ENCODE data around the gene ANOS1. TPM values are rescaled to one million over a fixed set of nuclear protein-coding genes. Genes with fewer than 3 reads are reported as not detected.

The ANOS1 gene
- total and polyA plus RNA-seq, 2 experiments from 2014 or later: 10.4 to 22.5 TPM

DNA sequence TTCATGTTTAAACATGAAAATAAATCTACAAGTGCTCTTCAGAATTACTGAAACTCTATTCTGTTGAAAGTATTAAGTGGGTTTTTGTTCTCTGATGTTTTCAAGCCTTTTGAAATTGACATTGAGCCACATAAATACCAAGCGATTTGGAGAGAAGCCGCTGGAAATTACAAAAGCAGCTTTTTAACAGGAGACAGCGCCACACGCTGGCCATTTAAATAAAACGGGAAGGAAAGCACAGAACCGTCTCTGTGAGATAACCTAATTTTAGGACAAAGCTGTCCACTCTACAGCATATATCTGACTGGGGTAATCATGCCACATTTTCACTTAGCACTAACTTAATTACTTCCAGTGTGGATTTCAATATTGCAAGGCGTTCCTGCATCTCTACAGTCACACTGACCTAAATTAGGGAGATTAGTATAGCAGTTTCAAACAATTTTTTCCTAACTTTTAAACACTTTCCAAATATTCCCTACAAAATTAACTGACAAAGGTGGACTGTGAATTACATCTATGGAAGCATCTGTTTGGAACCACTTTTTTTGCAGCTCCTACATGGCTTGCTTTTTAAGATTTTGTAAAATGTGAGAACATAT is 6.8 kb upstream of the ANOS1 start:
- TF ChIP-seq, protein P1, sequence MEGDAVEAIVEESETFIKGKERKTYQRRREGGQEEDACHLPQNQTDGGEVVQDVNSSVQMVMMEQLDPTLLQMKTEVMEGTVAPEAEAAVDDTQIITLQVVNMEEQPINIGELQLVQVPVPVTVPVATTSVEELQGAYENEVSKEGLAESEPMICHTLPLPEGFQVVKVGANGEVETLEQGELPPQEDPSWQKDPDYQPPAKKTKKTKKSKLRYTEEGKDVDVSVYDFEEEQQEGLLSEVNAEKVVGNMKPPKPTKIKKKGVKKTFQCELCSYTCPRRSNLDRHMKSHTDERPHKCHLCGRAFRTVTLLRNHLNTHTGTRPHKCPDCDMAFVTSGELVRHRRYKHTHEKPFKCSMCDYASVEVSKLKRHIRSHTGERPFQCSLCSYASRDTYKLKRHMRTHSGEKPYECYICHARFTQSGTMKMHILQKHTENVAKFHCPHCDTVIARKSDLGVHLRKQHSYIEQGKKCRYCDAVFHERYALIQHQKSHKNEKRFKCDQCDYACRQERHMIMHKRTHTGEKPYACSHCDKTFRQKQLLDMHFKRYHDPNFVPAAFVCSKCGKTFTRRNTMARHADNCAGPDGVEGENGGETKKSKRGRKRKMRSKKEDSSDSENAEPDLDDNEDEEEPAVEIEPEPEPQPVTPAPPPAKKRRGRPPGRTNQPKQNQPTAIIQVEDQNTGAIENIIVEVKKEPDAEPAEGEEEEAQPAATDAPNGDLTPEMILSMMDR (IDR thresholded peaks at IDR 0.05; ENCODE audit: low read depth, low read length): peak; percentile 42
- DNase-seq (ENCODE audit: low read depth in 1 of 2, low spot score in 1 of 2): peak; percentile 62 to 83
- Histone ChIP-seq H3K36me3 (no peaks in the 10 kb centered on the region), H3K9me3 (ENCODE audit: low read depth) (no peaks in the 10 kb centered on the region), H3K27me3 (no peaks in the 10 kb centered on the region), H3K4me3 (no peak overlapping the region), H3K27ac (no peak overlapping the region), H3K4me1 (ENCODE audit: low read depth) (peaks cover 6% of the 10 kb centered on the region)

DNA sequence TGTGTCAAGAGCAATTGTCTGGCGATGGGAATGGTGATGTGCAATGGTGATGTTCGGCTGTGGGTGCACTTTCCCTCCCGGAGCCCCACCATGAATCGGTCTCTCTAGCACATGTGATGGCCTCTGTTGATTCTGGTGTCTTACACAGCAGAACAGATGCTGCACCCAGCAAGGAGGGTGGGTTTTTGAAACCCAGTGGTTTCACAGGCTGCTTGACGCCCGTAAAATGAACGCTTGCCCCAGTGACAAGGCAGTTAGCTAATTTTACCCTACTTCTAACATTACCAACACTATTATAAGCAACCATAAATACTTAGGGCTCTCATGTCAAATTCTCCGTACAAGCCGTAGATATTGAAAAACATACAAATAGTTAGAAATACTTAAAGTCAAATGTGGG is 5.9 kb upstream of the ANOS1 start:
- TF ChIP-seq, protein P1 (IDR thresholded peaks at IDR 0.05; ENCODE audit: low read depth, low read length): no peak
- peaks cover 6% of the 10 kb centered on the region for H3K4me1 ChIP-seq (ENCODE audit: low read depth)
- DNase-seq (ENCODE audit: low read depth in 1 of 2, low spot score in 1 of 2): no peak

DNA sequence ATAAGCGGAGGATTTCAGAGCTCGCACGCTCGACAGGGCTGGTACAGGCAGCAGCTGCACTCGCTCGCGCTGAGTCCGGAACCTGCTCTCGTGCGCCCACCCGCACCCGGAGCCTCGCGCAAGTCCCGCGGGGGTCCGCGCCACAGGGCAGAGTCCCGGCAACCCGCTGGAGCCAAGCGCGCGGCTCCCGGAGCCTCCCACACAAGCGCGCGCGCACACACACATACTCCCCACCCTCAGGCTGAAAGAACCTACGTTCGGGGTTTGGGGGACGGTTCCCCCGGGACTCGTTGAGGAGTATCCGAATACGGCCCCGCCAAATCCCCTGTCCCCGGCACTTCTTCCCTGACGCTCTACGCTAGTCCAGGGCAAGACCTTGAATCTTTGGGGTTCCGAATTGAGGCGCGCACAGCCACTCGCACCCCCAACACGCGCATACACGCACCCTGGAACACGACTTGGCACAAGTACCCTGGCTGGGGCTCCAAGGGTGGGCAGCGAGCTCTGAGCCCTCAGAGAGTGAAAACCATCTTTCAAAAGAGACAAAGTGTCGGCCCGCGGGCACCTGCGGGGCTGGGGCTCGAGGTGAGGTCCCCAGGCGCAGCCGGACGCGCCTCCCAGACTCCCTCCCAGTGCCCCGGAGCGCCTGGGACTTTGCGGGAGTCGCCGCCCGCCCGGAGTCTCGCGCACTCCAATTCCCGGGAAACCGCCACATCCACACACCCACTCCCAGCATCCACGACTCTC is 952 bp downstream of the ANOS1 start:
- Histone ChIP-seq H3K4me3 (peak overlapping the region; percentile 86), H3K36me3 (no peaks in the 10 kb centered on the region), H3K9me3 (ENCODE audit: low read depth) (no peaks in the 10 kb centered on the region), H3K4me1 (ENCODE audit: low read depth) (peaks cover 7% of the 10 kb centered on the region), H3K27ac (no peak overlapping the region), H3K27me3 (no peaks in the 10 kb centered on the region)
- DNase-seq (ENCODE audit: low read depth in 1 of 2, low spot score in 1 of 2): peak in 1 of 2 donors; percentile 53
- TF ChIP-seq, protein P1 (IDR thresholded peaks at IDR 0.05; ENCODE audit: low read depth, low read length): no peak

More for the DNA sequence above, 5.9 kb upstream of the ANOS1 start:
- Histone ChIP-seq H3K4me3 (no peak overlapping the region), H3K9me3 (ENCODE audit: low read depth) (no peaks in the 10 kb centered on the region), H3K36me3 (no peaks in the 10 kb centered on the region), H3K27me3 (no peaks in the 10 kb centered on the region), H3K27ac (no peak overlapping the region)

DNA sequence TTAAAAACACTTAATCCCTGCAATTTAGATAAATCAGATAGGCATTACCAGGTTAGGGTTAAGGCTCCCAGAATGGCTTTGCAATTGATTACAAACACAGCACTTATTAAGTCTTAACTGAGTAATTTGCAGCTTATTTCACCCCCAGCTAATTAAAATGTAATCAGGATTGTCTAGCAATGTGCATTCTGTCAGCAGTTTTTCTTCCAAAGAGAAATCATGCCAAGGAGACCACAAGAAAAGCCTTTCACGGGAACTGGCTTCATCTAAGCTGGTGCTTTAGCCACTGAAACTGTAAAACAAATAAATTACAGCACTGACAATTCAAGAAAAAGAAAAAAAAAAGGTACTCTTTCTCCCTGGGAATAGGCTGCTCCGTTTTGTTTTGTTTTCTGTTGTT is 2.1 kb downstream of the ANOS1 start:
- no peaks in the 10 kb centered on the region for H3K27me3 ChIP-seq
- TF ChIP-seq, protein P1 (IDR thresholded peaks at IDR 0.05; ENCODE audit: low read depth, low read length): no peak

DNA sequence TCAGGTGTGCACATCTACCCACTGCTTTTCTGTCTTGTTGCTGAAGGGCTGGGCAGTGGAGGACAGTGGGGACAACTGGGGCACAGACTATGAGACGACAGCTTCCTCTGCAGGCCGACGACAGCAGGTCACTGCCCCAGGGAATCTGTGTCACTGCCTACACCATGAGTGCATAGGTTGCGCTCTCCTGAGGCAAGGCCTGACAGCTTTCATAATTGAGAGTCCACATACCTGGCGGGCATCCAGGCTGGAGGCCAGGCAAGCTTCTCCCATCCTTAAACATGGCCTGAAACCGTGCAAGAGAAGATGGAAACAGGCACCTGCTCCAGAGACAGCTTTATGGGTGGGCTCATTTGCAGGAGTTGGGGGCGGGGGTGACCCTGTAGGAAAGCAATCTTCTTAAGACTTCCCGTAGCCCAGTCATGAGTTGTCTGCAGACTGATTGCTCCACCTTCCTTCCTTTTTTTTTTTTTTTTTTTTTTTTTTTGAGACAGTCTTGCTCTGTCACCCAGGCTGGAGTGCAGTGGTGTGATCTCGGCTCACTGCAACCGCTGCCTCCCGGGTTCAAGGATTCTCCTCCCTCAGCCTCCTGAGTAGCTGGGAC is 2.9 kb downstream of the ANOS1 start:
- no peak overlapping the region for H3K4me3 ChIP-seq
- no peaks in the 10 kb centered on the region for H3K36me3 ChIP-seq
- DNase-seq (ENCODE audit: low read depth in 1 of 2, low spot score in 1 of 2): peak in 1 of 2 donors; percentile 10

More for the DNA sequence above, 2.1 kb downstream of the ANOS1 start:
- H3K4me3 ChIP-seq: peak overlapping the region; percentile 86
- H3K36me3 ChIP-seq: no peaks in the 10 kb centered on the region
- no peak overlapping the region for H3K27ac ChIP-seq
- H3K4me1 ChIP-seq (ENCODE audit: low read depth): peaks cover 10% of the 10 kb centered on the region
- no peak for DNase-seq (ENCODE audit: low read depth in 1 of 2, low spot score in 1 of 2)
- no peaks in the 10 kb centered on the region for H3K9me3 ChIP-seq (ENCODE audit: low read depth)

More for the DNA sequence above, 2.9 kb downstream of the ANOS1 start:
- no peaks in the 10 kb centered on the region for H3K27me3 ChIP-seq
- H3K4me1 ChIP-seq (ENCODE audit: low read depth): peaks cover 10% of the 10 kb centered on the region
- TF ChIP-seq, protein P1 (IDR thresholded peaks at IDR 0.05; ENCODE audit: low read depth, low read length): no peak
- H3K27ac ChIP-seq: no peak overlapping the region
- no peaks in the 10 kb centered on the region for H3K9me3 ChIP-seq (ENCODE audit: low read depth)

Measured in cardiac muscle cell (in vitro differentiated cells and primary cell).